Measurements from ENCODE around the gene EDIL3.

- no peak for TF ChIP-seq FOXP2 (optimal IDR thresholded peaks at IDR 0.05; ENCODE audit: borderline replicate concordance, extremely low read depth, extremely low read length, insufficient read depth)
- TF ChIP-seq POLR2AphosphoS5 (IDR thresholded peaks at IDR 0.05; ENCODE audit: low read depth, low read length), result no peak
- TF ChIP-seq TAF1 (IDR thresholded peaks at IDR 0.05; ENCODE audit: borderline replicate concordance, insufficient read depth, low read length), result no peak
- TF ChIP-seq, protein P1, sequence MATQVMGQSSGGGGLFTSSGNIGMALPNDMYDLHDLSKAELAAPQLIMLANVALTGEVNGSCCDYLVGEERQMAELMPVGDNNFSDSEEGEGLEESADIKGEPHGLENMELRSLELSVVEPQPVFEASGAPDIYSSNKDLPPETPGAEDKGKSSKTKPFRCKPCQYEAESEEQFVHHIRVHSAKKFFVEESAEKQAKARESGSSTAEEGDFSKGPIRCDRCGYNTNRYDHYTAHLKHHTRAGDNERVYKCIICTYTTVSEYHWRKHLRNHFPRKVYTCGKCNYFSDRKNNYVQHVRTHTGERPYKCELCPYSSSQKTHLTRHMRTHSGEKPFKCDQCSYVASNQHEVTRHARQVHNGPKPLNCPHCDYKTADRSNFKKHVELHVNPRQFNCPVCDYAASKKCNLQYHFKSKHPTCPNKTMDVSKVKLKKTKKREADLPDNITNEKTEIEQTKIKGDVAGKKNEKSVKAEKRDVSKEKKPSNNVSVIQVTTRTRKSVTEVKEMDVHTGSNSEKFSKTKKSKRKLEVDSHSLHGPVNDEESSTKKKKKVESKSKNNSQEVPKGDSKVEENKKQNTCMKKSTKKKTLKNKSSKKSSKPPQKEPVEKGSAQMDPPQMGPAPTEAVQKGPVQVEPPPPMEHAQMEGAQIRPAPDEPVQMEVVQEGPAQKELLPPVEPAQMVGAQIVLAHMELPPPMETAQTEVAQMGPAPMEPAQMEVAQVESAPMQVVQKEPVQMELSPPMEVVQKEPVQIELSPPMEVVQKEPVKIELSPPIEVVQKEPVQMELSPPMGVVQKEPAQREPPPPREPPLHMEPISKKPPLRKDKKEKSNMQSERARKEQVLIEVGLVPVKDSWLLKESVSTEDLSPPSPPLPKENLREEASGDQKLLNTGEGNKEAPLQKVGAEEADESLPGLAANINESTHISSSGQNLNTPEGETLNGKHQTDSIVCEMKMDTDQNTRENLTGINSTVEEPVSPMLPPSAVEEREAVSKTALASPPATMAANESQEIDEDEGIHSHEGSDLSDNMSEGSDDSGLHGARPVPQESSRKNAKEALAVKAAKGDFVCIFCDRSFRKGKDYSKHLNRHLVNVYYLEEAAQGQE (IDR thresholded peaks at IDR 0.05; ENCODE audit: insufficient read depth in 1 of 2, low read depth in 2 of 2, low read length in 2 of 2), result no peak
- TF ChIP-seq SIN3A (IDR thresholded peaks at IDR 0.05; ENCODE audit: borderline replicate concordance, insufficient read depth, low read length), result no peak
Measured at GRCh38 chr5:84260140-84260539, 124.5 kb downstream of the EDIL3 start.

Measured in PFSK-1 (cell line).